Measurements from ENCODE around the gene PRXL2B.
"Not testable (repeated sequence)": the region's sequence is repeated elsewhere in the genome, so short reads cannot be mapped to it uniquely, and the experiment has no call there.

PRXL2B gene

GRCh38 chr1:2623571-2624337 is 37.2 kb downstream of the PRXL2B start:
- H3K4me3 ChIP-seq (ENCODE audit: low read length): no peak overlapping the region
- DNase-seq (ENCODE audit: low read depth): no peak
- TF ChIP-seq CTCF (IDR thresholded peaks at IDR 0.05; ENCODE audit: insufficient read depth, low read depth, low read length, missing control alignments): no peak

- DNase-seq (ENCODE audit: low read depth): no peak
- H3K4me3 ChIP-seq (ENCODE audit: low read length): no peak overlapping the region
- no peak for TF ChIP-seq CTCF (IDR thresholded peaks at IDR 0.05; ENCODE audit: insufficient read depth, low read depth, low read length, missing control alignments)
Observed at GRCh38 chr1:2624735-2625300, 38.2 kb downstream of the PRXL2B start.

- DNase-seq (ENCODE audit: low read depth): no peak
- no peak overlapping the region for H3K4me3 ChIP-seq (ENCODE audit: low read length)
- no peak for TF ChIP-seq CTCF (IDR thresholded peaks at IDR 0.05; ENCODE audit: insufficient read depth, low read depth, low read length, missing control alignments)
Observed at GRCh38 chr1:2625311-2625710, 38.7 kb downstream of the PRXL2B start.

- H3K4me3 ChIP-seq (ENCODE audit: low read length); DNase-seq (ENCODE audit: low read depth): not testable (repeated sequence)
Observed at GRCh38 chr1:2625748-2626147, 39.2 kb downstream of the PRXL2B start.

- H3K4me3 ChIP-seq (ENCODE audit: low read length): no peak overlapping the region
- TF ChIP-seq CTCF (IDR thresholded peaks at IDR 0.05; ENCODE audit: insufficient read depth, low read depth, low read length, missing control alignments): no peak
- no peak for DNase-seq (ENCODE audit: low read depth)
Observed at GRCh38 chr1:2627746-2628145, 41.2 kb downstream of the PRXL2B start.

- TF ChIP-seq CTCF (IDR thresholded peaks at IDR 0.05; ENCODE audit: insufficient read depth, low read depth, low read length, missing control alignments): no peak
- DNase-seq (ENCODE audit: low read depth): no peak
- H3K4me3 ChIP-seq (ENCODE audit: low read length): no peak overlapping the region
Observed at GRCh38 chr1:2628191-2628932, 41.8 kb downstream of the PRXL2B start.

GRCh38 chr1:2628933-2629626 is 42.5 kb downstream of the PRXL2B start:
- no peak for TF ChIP-seq CTCF (IDR thresholded peaks at IDR 0.05; ENCODE audit: insufficient read depth, low read depth, low read length, missing control alignments)
- H3K4me3 ChIP-seq (ENCODE audit: low read length): no peak overlapping the region
- DNase-seq (ENCODE audit: low read depth): no peak
